ENCODE measurements around the gene MCM8.
"Not testable (repeated sequence)": the region's sequence is repeated elsewhere in the genome, so short reads cannot be mapped to it uniquely, and the experiment has no call there.

MCM8 gene

DNA sequence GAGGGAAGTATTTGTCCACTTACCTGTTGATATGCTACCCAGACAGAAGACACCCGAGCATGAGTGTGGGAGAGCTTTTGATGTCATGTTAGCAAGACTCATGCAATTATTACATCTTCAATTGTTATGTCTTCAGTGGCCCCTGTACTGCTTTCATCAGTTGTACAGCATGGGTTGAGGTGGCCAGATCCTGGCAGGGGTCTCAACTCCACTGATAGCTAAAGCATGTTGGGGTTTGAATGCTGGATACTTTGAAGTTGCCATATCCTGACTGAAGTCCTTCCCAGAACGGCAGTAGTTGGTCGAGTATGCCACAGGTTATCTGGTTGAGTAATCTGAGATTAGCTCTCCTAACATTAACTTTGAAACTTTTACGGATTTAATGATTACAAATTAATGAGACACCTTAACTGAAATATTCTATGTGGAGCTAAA, 56.7 kb downstream of the MCM8 start:
- peak; percentile 17 for DNase-seq

DNA sequence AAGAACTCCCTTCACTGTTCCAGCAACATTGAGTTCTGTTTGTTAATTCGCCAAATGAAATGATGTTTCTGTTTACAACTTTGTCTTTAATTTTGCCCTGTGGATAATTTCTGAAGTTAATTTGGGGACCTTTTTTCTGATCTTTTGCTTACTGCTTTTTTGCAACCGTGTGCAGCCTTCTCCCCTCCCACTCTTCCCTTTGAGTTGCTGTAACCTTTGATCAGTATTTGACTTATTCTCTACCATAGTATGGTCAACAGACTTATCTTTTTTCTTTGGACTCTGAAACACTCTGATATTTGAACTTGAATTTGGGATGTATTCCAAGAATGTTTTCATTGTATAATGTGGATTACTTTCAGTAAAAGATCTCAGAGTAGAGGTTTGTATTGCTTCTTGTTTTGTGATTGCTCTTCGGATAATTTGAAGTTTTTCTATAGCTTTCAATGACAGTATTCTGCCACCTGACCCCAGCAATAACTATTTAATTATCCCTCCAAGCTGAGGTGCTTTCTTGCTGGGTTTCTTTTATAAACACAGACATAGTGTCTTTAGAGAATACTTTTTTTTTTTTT, 57.2 kb downstream of the MCM8 start:
- no peak for DNase-seq

DNA sequence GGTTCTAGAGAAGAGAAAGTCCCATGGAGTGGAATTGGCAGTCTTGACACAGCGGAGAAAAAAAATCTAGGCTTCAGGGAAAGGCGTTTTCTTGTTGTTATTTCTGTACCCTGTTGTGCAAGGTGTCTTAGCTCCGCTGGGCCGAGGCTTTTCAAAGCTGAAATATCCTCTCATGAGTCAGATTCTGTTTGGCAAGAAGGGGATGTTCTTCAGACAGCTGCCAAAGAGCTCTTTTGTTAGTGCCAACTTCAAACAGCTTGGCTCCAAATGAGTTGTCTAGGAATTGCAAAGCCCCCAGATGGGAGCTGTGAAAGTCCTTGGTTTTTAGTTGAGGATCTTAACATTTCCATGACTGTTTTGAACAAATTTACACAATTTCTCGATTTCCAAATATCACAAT, 57.8 kb downstream of the MCM8 start:
- peak; percentile 92 for DNase-seq

DNA sequence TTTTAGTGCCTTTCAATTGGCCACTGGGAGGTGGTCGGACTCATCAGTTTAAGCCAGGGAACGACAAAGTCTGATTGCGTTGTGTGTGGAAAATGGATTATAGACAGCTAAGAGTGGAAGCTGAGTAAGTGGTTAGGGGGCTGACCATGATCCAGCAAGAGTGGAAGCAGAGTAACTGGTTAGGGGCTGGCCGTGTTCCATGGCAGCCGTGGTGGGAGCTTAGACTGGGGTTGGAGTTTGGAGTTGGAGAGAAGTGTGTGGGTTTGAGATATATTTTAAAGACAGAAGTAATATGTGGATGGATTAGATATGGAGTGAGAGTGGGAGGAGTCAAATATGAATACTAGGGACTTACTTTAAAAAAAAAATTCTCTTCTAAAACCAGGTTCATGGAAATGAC, 61.7 kb downstream of the MCM8 start:
- no peak for DNase-seq

DNA sequence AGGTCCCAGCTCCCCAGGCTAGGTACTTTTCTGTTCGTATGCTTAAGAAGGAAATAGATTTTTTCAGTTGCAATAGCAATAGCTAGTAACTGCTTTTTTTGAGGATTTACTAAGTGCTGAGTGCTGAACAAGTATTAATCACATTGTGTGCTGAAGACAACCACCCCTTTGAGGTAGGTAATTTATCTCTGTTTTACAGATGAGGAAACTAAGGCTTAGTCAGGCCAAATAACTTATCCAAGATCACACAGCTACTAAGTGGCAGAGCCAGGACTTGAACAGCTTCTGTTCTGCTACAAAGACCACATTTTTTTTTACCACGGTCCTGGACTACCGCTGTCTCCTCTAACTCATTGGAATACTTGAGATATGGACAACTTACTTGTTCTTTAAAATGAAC, 63.6 kb downstream of the MCM8 start:
- DNase-seq: no peak

DNA sequence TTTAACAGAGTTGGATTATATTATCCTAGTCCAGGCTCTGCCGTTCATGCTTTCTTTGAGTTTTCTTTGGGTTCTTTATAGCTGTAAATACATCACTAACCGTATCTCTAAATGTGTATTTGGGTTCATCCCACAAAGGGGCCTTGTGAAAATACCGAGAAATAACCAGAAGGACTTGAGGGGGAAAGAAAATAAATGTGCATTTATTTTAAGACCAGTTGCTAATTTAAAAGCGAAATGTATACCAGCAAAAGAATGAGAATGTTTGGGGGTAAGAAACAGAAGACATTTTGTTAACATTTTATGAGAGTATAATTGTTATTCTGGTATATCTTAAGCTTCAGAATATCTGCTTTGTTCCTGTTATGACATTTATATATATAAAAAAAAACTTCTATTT, 64.5 kb downstream of the MCM8 start:
- DNase-seq: no peak

DNA sequence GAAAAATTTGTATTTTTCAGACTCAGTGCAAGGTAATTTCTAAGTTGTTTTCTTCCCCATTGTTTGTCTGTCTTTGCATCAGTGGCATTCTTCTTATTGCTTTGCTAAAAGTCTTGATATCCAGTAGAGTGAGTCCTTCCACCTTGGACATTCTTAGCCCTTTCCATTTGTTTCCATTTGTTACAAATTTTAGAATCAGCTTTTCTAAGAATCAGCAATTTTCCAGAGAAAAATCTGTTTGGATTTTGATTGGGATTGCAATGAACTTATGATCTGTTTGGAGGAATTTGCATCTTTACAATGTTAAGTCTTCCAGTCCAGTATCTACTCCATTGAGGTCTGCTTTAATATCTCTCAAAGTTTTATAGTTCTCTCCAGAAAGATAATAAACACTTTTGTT, 67.0 kb downstream of the MCM8 start:
- no peak for DNase-seq

DNA sequence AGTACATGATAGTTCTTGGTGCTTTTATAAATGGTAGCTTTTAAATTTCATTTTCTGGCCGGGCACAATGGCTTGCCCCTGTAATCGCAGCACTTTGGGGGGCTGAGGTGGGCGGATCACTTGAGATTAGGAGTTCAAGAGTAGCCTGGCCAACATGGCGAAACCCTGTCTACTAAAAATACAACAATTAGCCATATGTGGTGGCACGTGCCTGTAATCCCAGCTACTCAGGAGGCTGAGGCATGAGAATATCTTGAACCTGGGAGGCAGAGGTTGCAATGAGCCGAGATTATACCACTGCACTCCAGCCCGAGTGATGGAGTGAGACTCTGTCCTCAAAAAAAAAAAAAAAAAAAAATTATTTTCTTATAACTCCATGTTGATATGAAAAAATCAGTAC, 67.4 kb downstream of the MCM8 start:
- DNase-seq: no peak

DNA sequence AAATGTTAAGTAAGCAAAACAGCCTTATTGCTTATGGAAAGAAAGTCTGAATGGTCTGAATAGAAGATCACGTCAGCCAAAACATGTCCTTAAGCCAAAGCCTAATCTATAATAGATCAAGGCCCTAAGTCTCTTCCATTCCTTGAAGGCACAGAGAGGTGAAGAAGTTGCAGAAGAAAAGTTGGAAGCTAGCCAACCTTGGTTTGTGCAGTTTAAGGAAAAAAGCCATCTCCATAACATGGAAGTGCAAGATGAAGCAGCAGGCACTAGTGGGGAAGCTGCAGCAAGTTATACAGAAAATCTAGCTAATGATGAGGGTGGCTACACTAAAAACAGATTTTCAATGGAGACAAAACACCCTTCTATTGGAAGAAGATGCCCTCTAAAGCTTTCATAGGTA, 74.3 kb downstream of the MCM8 start:
- DNase-seq: peak; percentile 31

DNA sequence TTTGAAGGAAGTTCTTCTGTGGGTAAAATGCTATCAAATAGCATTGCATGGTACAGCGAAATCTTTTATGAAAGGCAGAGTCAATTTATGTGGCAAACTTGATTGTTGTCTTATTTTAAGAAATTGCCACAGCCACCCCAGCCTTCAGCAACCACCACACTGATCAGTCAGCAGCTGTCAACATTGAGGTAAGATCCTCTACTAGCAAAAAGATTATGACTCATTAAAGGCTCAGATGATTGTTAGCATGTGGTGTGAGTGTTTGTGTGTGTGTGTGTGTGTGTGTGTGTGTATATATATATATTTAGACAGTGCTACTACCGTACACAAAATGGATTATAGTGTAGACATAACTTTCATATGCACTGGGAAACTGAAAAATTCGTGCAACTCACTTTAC, 75.6 kb downstream of the MCM8 start:
- DNase-seq: peak; percentile 26

DNA sequence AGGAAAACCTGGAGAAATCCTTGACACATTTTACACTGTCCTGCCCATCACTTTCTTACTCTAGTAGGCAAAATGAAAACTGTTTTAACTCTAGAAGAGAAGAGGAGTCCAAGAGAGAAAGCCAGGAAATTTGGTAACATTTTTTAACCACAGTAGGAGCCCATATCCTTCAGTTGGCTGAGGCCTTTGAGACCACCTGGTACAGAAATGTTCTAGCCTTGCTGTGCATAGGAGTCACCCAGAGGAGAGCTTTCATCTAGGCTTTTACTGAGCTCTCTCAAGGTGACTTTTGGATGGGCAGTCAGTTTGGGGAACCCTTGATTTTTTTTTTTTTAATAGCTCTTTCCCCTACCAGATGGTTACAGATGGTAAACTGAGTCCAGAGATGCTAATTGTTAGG, 78.4 kb downstream of the MCM8 start:
- DNase-seq: no peak

DNA sequence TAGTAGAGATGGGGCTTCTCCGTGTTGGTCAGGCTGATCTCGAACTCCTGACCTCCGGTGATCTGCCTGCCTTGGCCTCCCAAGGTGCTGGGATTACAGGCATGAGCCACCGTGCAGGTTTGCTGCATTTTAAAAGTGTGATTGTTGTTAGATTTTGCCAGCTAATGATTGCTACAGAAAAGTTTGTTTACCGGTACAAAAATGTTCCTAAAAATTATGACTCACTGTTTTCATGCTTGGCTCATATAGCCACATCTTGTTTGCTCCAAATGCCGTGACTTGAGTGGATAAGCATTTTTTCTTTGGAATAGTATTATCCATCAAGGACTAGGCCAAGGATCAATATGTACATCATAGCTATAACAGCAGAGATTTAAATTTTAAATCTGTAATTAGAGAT, 79.1 kb downstream of the MCM8 start:
- no peak for DNase-seq

DNA sequence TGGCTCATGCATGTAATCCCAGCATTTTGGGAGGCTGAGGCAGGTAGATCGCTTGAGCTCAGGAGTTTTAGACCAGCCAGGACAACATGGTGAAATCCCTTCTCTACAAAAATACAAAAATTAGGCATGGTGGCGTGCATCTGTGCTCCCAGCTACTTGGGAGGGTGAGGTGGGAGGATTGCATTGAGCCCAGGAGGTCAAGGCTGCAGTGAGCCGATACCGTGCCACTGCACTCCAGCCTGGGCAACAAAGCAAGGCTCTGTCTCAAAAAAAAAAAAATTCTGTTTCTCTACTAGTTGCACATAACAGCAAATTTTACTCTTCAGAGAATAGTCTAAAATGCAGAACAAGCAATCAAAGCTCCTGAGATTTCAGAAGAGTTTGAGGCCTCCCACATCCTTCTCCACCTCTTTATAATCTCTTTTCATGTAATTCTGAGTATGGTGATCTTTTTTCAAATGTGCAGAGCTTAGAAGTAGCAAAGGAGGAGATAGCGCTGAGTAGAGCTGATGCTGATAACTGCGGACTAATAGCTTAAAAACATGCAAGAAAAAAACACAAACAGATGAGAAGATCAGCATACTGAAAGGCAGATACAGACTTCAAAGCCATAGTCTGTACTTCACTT, 80.1 kb downstream of the MCM8 start:
- DNase-seq: no peak

DNA sequence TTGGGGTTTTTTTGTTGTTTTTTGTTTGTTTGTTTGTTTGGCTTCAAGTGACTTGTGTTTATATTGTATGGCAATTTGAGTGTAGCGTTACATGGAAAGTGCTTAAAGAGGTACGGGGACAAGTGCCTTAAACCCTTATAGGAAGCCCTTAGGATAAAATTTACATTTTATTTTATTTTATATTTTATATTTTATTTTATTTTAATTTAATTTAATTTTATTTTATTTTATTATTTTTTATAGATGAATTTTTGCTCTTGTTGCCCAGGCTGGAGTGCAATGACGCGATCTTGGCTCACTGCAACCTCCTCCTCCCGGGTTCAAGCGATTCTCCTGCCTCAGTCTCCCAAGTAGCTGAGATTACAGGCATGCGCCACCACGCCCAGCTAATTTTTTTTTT, 82.5 kb downstream of the MCM8 start:
- not testable (repeated sequence) for DNase-seq

DNA sequence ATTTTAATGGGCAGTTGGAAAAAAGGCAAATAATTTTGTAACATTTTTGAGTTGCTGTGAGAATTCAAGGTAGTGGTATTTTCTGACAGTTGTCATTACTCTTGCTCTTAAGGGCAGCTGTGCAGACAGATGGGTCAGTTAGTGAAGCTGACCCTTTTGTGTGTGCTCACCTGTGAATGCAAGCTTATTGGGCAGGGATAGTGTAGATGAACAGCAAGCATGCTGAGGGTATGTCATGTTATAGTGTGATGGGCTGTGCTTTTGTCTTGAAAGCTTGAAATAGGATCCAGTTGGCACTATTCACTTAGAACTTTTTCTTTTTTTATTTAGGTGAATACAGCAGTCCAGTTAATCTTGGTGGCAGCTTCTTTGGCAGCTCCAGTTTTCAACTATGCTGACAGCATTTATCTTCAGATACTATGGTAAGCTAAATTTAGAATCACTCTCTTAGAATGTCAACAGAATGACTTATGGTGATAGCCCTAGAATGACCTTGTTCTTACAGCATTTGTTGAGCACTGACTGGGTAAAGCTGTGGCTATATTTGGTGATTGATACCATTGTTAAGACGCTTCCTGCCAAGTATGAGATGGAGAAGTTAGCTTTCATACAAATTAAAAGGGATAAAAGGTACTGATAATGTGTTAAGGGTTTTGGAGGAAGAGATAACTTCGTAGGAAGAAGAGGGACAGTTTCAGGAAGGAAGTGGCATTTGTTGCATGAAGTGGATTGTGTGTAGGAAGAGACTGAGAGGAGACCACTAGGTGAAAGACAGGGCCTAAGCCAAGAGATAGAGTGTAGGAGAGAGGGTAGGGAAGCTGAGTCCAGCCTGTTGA, 83.9 kb downstream of the MCM8 start:
- no peak for DNase-seq

DNA sequence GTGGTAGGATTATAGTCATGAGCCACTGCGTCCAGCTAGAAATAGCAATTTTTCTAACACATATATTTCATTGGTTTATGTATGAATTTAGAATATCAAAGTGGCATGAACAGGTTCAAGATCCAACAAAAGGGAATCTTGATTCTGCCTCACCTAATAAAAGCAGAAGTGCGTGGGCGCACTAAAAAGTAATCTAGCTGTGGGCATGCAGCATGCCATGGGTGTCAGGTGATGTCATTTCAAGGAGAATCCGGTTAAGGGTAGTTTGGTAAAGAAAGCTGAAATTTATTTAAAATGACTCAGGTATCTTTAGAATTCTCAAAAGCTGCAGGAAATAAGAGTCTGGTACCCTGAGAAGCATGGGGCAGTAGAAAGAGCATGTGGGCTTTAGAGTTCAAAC, 85.8 kb downstream of the MCM8 start:
- no peak for DNase-seq

DNA sequence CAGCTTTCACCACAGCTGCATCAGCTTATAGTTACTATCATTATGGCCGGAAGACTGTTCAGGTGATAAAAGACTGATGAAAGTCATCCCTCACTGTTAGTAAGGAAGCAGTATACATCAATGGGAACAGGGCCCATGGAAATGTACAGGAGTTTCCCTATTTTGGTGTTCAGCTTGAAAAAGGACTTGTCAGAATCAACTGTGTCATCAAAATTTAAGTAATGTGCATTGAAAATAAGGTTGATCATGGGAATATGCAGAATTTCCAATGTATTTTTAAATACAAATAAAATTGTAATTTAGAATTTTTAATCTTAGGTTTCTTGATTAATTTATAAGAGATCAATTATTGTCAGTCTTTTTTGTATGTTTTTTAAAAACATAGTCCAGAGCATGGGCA, 86.6 kb downstream of the MCM8 start:
- DNase-seq: no peak

DNA sequence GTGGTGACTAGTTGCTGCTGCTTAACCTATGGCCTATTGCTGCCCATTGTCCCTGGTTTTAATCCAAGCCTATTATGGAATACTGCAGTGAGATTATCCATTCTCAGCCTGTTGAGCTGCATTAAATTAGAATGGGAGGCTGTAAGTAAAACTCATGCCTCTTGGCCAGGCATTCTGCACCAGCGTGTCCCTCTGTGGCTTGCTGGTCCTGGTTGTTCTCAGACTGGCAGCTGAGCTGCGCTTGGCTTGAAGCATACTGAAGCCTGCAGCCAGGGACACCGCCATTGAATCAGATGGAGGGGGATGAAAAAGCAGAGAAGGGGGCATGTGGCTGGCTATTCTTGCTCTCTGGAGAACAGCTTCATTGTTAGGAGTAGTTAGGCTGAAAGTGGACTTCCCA, 87.8 kb downstream of the MCM8 start:
- no peak for DNase-seq

DNA sequence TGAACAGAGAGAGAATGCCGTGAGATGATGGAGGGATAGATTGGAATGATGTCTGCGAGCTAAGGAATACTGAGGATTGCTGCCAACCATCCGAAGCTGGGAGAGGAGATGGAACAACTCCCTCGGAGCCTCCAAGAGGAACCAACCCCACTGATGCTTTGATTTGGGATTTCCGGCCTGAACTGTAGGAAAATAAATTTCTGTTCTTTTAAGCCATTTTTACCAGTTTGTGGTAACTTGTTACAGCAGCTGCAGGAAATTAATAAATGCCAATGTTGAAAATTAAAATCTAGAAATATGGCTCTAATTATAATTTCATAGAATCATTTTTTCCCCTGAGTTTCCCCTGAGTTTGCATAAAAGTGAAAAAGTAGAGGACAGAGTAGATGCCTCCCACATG, 89.3 kb downstream of the MCM8 start:
- DNase-seq: no peak

DNA sequence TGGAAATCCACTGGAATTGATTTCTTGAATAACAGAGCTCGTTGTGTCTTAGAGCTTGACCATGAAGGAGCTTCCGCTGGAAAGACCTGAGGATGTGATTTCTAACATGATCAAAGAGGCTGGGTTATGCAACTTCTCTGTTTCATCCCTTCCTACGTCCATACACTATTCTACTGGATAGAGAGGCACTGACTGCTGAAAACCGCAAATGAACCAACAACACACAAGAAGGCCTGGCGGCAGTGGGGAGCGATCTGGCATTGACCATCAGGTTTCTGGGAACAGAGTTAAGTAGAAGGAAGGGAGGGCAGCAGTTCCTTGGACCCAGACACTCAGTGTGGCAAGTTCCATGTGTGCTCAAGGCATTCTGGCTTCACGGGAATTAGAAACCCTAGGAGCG, 90.1 kb downstream of the MCM8 start:
- no peak for DNase-seq

DNA sequence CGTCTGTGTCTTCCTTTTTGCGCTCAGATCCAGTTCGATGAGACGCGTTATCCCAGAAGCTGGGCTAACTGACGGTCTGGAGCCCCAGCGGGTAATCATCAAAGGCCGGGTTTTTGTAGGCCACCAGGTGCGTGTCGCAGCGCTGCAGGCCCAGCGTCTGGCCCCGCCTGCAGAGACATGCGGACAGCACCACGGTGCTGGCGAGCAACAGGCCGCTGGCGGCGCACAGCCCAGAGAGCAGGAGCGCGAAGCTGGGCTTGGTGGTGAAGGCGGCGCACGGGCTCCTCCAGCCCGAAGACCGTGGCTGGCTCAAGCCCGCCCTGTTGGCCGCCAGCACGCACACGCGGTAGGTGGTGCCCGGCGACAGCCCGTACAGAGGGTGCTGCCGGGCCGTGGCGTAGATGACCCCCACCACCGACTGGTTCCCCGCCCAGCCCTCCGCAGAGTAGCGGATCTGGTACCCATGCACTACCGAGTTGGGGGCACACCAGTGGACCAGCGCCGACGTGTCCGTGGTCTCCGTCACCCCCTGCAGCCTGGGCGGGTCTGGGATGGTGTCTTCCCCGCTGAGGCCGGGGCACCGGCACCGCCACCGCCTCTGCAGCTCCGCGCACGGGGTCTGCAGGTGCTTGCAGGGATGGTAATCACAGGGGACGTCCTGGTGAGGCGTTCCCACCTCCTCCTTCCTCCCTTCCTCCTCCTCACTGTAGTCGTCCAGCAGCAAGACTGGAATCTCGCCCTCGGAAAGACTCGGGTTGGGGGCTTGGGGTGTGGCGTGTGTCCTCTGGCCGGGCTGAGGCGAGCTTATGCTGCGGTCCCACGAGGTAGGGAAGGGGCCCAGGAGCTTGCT, 90.7 kb downstream of the MCM8 start:
- DNase-seq: no peak

DNA sequence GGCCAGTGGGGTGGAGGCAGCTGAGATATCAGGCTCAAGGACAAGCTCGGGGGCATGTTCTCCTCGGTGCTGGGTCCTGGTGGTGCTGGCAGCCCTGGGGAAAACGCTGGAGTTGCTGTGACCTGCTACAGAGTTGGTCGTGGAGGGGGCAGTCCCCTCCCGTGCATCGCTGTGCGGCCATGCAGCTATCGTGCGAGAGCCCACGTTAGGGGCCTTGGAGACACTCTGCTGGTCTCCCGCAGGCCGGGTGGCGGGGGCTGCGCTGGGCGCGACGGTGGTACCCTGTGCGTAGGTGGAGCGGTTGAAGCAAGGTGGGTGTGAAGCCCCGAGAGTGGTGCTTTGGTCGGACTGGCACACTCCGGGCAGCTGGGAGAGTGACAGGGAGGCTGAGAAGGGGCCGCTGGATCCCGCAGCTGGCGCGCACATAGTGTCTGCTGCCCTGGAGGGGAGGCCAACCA, 91.4 kb downstream of the MCM8 start:
- DNase-seq: no peak

DNA sequence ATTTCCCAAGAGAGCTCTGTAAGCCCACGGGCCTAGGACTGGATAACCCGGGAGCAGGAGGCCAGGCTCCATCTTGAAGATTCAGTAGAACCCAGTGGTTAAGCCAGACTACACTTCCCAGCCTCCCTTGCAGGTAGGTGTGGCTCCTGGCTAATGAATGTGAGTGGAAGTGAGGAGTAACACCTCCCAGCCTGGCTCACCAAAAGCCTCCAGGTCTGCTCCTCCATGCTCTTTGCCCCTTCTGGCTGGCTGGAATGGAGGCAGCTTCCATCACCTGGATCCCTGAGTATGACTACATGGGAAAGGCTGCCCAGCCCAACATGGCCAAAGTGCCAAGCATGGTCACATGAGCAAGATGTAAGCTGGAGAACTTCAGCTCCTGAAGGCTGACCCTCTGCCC, 93.7 kb downstream of the MCM8 start:
- no peak for DNase-seq
